Suppressor macrophage (primary cell): ENCODE data around the gene DNAH8.
A peak's percentile ranks its signal among the peaks of the same experiment; 100 is the strongest.
"Not testable (repeated sequence)": the region's sequence is repeated elsewhere in the genome, so short reads cannot be mapped to it uniquely, and the experiment has no call there.

Experiments
- DNase-seq, 4 experiments: peaks; one replicate each; pipeline ENCODE4 v3.0.0-alpha.2; 2020 to 2022

DNAH8 gene

GRCh38 chr6:38753707-38754106, 38.6 kb downstream of the DNAH8 start:
- no peak for DNase-seq

GRCh38 chr6:38755207-38755606, 40.1 kb downstream of the DNAH8 start:
- DNase-seq = no peak

DNA sequence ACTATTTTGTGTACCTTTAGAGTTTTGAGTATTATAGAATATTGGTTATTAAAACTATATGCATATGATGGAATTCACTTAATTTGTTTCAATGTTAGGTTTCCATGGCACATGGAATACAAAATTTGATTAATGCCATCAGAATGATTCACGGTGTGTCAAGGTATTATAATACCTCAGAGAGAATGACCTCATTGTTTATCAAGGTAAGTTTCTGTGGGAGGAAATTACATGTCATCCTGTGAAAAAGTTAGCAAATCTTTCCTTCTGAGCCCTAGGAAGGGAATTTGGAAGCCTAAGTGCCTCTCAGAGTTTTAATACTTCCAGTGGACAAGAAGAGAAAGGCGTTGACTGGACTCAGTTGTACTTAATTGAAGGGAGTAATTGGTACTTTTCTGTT, 40.8 kb downstream of the DNAH8 start:
- no peak for DNase-seq

DNA sequence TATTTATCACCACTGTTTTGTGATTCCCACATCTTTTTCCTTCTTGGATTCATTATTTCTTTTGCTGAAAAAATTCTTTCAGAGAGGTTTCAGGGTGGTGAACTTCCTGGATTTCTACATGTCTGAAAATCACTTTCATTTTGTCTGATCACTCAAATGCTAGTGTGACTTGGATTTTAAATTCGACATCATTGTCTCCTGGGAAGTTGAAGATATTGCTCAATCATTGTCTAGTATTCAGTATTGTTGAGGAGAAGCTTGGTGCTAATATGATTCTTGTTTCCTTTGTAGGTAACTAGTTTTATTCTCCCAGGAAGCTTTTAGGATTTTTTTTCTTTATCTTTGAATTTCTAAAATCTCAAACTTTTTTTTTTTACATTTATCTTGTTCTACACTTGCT, 45.0 kb downstream of the DNAH8 start:
- no peak for DNase-seq

- DNase-seq = no peak
Observed at GRCh38 chr6:38762848-38763247, 47.7 kb downstream of the DNAH8 start.

DNA sequence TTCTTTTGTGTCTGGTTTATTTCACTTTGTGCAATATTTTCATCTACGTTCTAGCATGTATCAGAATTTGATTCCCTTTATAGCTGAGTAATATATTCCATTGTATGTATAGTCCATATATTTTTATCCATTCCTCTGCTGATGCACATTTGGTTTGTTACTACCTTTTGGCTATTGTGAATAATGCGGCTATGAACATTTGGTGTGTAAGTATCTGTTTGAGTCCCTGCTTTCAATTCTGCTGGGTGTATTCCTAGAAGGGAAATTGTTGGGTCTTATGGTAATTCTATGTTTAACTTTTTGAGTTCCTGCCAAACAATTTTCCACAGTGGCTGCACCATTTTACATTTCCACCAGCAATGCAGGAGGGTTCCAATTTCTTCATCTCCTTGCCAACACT, 52.4 kb downstream of the DNAH8 start:
- no peak for DNase-seq

- peak in 3 of 4 experiments; percentile 16 to 27 (median 21) for DNase-seq
Observed at GRCh38 chr6:38773338-38773737, 58.2 kb downstream of the DNAH8 start.

- peak; percentile 63 to 81 (median 70) for DNase-seq
Observed at GRCh38 chr6:38774929-38775707, 60.0 kb downstream of the DNAH8 start.

DNA sequence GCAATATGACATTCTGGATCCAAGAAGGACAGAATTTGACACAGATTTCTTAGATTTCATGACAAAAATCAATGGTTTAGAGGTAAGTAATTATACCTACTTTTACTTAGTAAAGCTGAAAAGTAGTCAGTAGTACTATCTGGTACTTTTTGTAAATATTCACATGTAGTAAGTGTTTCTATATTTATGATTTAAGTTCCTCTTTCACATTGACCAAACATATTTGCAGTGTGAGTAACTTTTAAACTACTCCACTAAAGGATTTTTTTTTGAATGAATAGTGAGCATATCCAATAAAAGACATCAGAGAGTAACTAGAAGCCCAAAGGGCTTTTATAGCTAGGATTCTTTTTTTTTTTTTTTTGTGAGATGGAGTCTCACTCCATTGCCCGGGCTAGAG, 60.8 kb downstream of the DNAH8 start:
- DNase-seq = peak in 2 of 4 experiments; percentile 49 to 58

- no peak for DNase-seq
Observed at GRCh38 chr6:38776515-38776914, 61.4 kb downstream of the DNAH8 start.

DNA sequence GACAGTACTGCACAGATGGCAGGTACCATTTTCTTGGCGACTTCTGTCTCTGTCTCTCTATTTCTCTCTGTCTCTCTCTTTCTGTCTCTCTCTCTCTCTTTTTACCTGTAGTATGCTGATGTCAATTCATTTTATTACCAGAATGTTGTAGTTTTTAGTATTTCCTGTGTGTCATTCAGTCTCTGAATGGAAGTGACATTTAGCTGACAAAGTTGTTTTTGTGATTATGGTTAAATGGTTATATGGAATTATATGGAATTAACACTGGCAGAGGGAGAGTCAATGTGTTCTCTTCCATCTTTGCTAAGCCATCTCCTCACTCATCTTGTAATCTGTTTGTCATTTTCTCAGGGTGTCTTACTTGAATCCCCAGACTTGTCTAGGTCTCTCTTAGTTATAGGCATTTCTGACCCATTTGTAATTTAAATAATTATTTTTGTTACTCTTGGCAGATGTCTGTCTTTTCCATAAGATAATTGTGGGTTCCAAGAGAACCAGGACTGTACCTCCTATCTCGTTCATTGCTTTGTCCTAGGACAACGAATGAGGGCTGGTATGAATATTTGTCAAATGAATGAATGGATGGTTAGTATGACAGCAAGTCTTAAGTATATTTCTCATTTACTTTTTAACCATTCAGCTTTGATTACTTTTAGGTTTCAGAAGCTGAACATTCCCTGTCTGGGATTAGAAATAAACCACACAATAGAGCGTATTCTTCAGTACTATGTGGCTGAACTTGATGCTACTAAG, 64.4 kb downstream of the DNAH8 start:
- no peak for DNase-seq

DNA sequence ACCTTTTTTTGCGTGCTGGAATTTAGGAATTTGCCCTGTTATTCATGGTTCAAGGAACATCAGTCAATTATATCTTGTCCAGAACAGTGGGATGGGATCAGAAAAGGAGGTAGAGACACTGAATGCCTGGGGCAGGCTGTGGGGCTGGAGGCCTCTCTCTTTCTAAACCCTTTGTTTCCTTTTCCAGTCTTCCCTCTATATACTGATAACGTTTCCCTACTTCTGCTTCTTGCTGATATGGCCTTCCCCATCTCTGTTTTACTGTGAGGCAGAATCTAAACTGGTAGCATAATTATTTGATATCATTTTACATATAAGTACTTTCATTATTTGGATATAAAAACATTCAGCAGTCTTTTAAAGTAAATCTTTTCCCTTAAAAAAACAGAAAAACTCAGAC, 67.5 kb downstream of the DNAH8 start:
- no peak for DNase-seq

GRCh38 chr6:38783443-38784228, 68.5 kb downstream of the DNAH8 start:
- DNase-seq = no peak

DNA sequence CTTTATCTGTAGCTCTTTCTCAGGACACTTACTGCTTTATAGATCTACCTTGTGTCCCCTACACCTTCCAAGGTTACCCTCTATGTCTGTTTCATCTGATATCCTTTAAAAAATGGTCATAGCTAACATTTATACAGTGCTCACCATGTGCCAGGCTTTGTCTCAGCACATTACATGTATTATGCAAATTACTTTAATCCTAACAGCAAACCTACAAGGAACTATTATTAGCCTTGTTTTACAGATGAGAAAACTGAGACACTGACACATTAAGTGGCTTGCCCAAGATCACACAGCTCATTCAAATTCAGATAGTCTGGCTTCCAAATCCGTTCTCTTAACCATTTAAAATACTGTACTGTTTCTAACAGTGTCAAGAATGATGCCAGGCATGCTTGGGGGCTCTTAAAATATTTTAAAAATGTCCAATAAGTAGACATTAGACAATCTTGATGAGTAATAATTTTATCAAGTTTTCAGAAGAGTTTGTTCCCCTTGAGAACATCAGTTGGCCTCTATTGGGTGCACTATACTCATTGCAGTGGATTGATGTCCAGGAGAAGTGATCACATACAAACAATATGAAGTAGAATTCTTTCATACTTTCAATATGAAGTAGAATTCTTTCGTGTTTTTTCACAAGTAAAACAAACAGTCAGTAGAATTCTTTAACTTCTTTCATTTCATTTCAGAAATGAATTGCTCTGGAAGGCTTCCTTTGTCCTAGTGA, 69.6 kb downstream of the DNAH8 start:
- no peak for DNase-seq

DNA sequence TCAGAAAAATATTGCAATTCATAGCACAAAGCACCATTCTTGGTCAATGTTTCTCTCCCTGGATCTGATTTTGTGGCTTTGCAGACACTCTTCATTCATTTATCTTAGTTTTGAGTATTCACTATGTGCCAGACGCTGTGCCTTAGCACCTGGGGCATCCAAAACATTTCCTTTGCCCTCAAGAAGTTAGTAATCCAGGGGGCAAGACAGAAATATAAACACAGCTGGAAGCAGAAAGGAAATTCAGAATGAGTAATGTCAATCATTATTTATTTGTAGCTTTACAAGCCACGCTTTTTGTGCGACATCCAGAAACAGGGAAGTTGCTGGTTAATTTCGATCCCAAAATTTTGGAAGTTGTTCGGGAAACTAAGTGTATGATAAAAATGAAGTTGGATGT, 71.4 kb downstream of the DNAH8 start:
- DNase-seq = no peak

DNA sequence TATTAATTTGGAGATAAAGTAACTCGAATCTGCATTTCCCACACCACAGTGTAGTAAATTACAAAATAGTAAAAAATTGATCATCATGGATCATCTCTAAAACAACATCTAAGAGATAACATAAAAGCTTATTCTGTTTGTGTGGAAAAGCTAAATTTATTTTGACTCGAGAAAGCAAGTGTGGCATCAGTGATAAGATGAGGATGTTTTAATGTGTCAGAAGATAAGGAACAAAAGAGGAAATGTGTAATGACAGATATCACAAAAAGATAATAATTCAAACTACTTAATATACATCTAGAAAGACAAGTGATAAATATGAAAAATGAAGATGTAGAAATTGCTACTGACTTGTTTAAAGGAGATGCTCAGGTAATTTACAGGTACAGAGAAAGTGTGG, 74.1 kb downstream of the DNAH8 start:
- DNase-seq = no peak

GRCh38 chr6:38792356-38792755, 77.2 kb downstream of the DNAH8 start:
- DNase-seq = no peak

- no peak for DNase-seq
Observed at GRCh38 chr6:38794682-38795081, 79.6 kb downstream of the DNAH8 start.

DNA sequence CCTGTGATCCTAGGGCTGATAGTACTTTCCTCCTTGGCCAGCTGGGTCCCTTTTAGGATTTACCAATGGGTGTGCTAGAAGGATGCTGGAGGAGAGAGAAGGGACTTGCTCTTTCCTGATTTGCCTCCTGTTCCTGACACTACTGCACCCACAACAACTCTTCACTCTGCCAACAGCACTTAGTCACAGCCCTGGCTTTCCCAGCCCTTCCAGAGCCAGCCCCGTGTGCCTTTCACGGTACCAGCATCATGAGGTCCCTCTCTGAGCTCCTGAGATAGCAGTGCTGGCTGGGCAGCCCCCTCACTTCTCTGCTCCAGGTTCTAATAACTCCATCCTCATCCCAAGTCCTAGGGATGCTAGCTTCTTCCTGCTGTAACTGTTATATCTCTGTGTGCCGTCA, 80.9 kb downstream of the DNAH8 start:
- no peak for DNase-seq

- DNase-seq = not testable (repeated sequence)
Observed at GRCh38 chr6:38796437-38796836, 81.3 kb downstream of the DNAH8 start.

- DNase-seq = no peak
Observed at GRCh38 chr6:38796850-38797249, 81.7 kb downstream of the DNAH8 start.

- no peak for DNase-seq
Observed at GRCh38 chr6:38797391-38797790, 82.3 kb downstream of the DNAH8 start.
